Measurements from ENCODE around the gene SESN2. TPM values are rescaled to one million over a fixed set of nuclear protein-coding genes. Genes with fewer than 3 reads are reported as not detected.
A peak's percentile ranks its signal among the peaks of the same experiment; 100 is the strongest.

Gene SESN2, protein sequence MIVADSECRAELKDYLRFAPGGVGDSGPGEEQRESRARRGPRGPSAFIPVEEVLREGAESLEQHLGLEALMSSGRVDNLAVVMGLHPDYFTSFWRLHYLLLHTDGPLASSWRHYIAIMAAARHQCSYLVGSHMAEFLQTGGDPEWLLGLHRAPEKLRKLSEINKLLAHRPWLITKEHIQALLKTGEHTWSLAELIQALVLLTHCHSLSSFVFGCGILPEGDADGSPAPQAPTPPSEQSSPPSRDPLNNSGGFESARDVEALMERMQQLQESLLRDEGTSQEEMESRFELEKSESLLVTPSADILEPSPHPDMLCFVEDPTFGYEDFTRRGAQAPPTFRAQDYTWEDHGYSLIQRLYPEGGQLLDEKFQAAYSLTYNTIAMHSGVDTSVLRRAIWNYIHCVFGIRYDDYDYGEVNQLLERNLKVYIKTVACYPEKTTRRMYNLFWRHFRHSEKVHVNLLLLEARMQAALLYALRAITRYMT
- 5.1 TPM for total RNA-seq

DNA sequence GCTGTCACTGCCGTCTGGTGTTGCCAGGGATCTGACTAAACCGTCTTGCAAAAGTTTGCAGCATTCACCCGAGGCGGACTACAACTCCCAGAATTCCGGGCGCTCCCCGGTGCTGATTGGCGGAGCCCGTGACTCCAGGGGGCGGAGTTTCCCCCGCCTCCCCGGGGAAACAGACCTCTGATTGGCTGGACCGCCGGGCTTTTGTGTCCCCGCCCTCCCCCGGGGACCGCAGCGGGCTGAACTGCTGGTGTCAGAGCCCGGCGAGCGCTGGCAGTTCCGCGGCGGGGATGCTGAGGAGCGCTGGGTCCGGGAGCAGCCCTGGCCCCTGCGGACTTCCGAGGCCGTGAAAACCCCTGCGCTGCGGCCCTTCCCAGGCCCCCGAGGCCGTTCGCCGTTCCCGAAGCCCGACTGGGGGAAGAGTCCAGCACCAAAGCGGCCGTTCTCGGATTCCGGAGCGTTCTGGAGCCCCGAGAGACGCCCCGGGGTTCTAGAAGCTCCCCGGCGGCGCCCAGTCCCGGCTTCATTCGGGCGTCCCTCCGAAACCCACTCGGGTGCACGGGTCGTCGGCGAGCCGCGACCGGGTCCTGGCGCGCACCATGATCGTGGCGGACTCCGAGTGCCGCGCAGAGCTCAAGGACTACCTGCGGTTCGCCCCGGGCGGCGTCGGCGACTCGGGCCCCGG is at the start of gene SESN2:
Gene SESN2, plus strand, starts transcription at position 267 of the 682 bp plus-strand sequence. Its CDS starts 330 bp downstream, at position 597.
- peak; percentile 98 for DNase-seq

DNA sequence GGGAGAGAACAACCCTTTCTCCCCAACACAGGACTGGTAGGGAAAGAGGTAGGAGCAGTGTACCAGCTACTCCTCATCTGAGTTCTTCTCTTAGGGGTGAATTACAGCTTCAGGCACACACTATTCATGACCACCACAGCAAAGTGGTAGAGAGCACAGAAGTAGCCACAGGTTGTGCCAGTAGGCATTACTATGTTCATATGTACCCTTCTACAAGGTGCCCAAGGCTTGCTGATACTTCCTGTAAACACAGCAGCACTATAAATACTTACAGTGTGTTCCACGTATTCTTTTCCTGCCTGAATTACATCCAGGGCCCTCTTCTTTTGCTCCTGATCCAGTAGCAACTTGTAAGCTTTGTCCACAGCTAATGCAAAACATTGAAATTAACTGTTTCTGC is 49.6 kb upstream of the SESN2 start:
- DNase-seq, result no peak

DNA sequence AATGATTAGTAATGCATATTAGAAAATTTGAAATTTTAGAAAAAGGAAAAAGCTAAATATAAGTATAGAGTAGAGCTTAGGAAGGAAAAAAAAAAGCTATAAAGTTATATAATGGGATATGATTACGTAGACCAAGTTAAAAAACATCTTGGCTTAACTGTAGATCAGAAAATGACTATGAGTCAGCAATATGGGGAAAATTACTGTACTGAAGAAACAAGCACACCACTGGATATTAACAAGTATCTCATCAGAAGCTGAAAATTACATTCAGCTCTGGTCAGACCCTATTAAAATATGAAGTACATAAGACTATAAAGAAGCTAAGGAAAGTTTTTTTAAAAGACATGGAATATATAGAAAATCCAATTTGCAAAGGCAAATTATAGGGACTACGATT is 46.0 kb upstream of the SESN2 start:
- no peak for DNase-seq

GRCh38 chr1:28229089-28229488 is 30.2 kb upstream of the SESN2 start:
- no peak for DNase-seq

DNA sequence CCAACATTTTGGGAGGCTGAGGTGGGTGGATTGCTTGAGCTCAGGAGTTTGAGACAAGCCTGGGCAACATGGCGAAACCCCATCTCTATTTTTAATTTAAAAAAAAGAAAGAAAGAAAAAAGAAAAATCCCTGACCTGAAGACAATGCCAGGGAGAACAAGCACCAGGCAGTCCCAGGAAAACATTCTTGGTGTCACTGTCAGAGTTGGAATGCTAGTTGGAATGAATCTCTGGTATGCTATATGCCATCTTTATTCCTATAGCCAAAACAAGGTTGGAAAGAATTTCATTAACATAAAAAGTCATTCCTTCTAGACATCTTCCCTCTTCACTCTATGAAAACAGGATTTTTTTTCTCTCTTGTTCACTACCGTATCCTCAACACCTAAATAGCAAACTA is 29.3 kb upstream of the SESN2 start:
- no peak for DNase-seq

DNA sequence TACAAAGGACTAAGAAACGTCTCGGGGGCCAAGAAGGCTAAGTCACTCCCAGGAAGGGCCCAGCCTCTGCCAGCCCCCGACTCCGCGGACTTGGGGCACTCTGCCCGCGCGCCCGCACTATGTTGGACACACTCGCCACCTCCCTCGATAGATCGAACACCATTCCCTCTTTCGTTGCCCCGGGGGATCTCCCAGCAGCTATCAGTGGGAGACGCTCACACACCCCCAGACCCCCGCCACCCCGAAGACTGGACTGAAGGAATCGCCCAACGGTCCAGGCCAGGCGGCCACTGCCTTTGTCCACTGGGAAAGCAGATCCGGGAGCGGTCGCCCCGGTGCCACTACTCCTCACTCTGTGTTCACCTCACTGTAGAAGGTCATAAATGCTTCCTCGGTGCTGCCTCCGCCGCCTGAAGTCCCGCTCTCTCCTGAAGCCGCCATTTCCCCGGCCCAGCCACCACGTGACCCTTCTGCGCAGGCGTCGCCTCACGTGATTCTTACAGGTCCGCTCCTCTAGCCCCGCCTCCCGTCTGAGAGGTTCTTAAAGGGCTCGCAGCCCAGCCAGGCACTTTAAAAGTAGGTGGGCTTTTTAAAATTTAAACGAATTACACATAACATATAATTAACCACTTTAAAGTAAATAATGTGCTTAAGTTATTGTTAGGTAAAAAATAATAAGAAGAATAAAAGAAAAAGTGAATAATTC is 26.6 kb upstream of the SESN2 start, which contains the start of gene DNAJC8:
Gene DNAJC8, minus strand, starts transcription at position 472 of the 706 bp plus-strand sequence. Its CDS starts 31 bp downstream, at position 441.
- DNase-seq, result peak; percentile 87

DNA sequence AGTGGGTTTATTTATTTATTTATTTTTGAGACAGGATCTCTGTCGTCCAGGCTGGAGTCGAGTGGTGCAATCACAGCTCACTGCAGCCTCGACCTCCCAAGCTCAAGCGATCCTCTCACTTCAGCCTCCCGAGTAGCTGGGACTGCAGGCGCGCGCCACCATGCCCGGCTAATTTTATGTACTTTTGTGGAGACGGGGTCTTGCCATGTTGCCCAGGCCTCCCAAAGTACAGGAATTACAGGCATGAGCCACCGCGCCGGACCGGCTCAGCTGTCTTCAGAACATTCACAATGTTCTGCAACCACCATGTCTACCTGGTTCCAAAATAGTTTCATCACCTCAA is 26.1 kb upstream of the SESN2 start:
- no peak for DNase-seq

DNA sequence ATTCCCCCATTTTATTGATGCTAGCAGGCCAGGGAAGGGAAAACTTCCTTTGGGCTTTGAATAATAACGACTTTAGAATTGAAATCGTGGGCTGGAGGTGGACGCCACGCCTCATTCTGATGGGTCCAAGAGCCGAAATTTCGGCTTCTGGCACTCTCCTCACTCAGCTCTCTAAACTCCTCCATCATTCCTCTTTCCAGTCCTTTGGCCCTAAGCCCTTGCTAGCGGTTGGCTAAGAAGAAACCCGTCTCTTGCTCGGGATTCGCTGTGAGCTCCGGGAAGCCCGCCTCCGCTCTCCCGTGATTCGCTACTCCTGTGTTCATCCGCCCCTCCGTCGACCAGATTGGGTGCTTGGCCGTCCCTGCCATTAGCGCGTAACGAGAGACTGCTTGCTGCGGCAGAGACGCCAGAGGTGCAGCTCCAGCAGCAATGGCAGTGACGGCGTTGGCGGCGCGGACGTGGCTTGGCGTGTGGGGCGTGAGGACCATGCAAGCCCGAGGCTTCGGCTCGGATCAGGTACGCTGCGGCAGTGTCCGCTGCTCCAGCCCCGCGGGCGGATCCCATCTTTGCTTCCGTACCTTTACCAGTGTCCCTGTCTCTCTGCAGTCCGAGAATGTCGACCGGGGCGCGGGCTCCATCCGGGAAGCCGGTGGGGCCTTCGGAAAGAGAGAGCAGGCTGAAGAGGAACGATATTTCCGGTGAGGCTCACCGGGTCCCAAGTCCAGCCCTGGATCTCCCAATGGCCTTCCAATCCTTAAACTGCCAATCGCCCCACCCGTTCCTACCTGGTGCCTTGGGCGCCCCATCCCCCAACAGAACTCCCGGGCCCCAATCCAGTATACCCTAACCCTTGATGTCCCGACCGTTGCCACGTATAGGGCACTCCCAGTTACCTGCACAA is 23.3 kb upstream of the SESN2 start, which contains the start of gene ATP5IF1:
Gene ATP5IF1, plus strand, starts transcription at position 370 of the 901 bp plus-strand sequence. Its CDS starts 60 bp downstream, at position 430.
- peak; percentile 99 for DNase-seq

- no peak for DNase-seq
These were observed 22.5 kb upstream of the SESN2 start for GRCh38 chr1:28236656-28237322.

- no peak for DNase-seq
These were observed 20.3 kb upstream of the SESN2 start for GRCh38 chr1:28239004-28239403.

DNA sequence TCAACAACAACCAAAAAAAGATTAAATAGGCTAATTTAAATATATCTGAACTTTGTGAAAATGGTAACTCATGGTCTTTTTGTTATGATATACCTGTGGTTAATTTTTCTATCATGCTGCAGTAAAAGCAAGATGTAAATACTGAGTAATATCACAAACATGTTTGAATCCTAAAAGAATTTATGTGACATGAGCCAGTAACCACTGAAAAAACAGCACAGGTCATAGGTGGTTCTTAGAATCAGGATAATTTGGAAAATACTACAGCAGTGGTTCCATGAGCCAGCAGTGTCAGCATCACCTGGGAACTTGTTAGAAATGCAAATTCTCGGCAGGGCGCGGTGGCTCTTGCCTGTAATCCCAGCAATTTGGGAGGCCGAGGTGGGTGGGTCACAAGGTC is 19.3 kb upstream of the SESN2 start:
- DNase-seq, result no peak

- DNase-seq, result no peak
These were observed 17.6 kb upstream of the SESN2 start for GRCh38 chr1:28241638-28242241.

- DNase-seq, result no peak
These were observed 15.5 kb upstream of the SESN2 start for GRCh38 chr1:28243685-28244311.

- DNase-seq, result no peak
These were observed 14.6 kb upstream of the SESN2 start for GRCh38 chr1:28244549-28245251.

GRCh38 chr1:28246427-28246832 is 12.9 kb upstream of the SESN2 start:
- no peak for DNase-seq

GRCh38 chr1:28247612-28248272 is 11.6 kb upstream of the SESN2 start:
- no peak for DNase-seq

- DNase-seq, result peak; percentile 71
These were observed 10.9 kb upstream of the SESN2 start for GRCh38 chr1:28248273-28249012.

Data from occipital lobe (tissue), 2 donors.